OCI-LY3 (cell line): ENCODE results near the gene ABCD4.

Experiments
- H2AFZ ChIP-seq: fragments of 200-600, 300-600 bp; shearing (Covaris generic); 2 replicates; pipeline ENCODE4 v1.6.0; 2014; ENCODE audit warnings: antibody characterized with exemption, low read depth, low read length
- H3K27ac ChIP-seq: fragments of 200-600, 300-600 bp; sonication (generic); 2 replicates; pipeline ENCODE4 v1.5.1; 2014; ENCODE audit warnings: mild to moderate bottlenecking, low read length, moderate library complexity, mixed read lengths
- H3K27me3 ChIP-seq: fragments of 200-600, 300-600 bp; sonication (generic); 2 replicates; pipeline ENCODE4 v1.6.1; 2014; ENCODE audit warnings: low read depth, low read length, mixed read lengths
- H3K36me3 ChIP-seq: fragments of 200-600, 300-600 bp; sonication (generic); replicated peaks from 2 replicates; pipeline ENCODE3; 2014; ENCODE audit warnings: low read depth, low read length, mixed read lengths
- H3K4me1 ChIP-seq: fragments of 300-600, 200-600 bp; sonication (generic); 2 replicates; pipeline ENCODE4 v1.6.1; 2014; ENCODE audit warnings: low read length, mixed read lengths
- H3K4me2 ChIP-seq: fragments of 200-600, 300-600 bp; sonication (generic); 2 replicates; pipeline ENCODE4 v1.6.1; 2014; ENCODE audit warnings: low read length, mixed read lengths
- H3K4me3 ChIP-seq: fragments of 300-600, 200-600 bp; sonication (generic); 2 replicates; pipeline ENCODE4 v1.5.1; 2014; ENCODE audit warnings: antibody characterized with exemption, mild to moderate bottlenecking, low read length, moderate library complexity
- H3K79me2 ChIP-seq: fragments of 300-600, 200-600 bp; shearing (Covaris generic); 2 replicates; pipeline ENCODE4 v1.6.1; 2014; ENCODE audit warnings: mild to moderate bottlenecking, low read length, mixed read lengths
- H3K9ac ChIP-seq: fragments of 300-600, 200-600 bp; shearing (Covaris generic); 2 replicates; pipeline ENCODE4 v1.6.0; 2014; ENCODE audit warnings: mild to moderate bottlenecking, low read length, moderate library complexity
- H3K9me3 ChIP-seq: fragments of 200-600, 300-600 bp; shearing (Covaris generic); 2 replicates; pipeline ENCODE4 v1.6.1; 2014; ENCODE audit warnings: low read length, mixed read lengths; ENCODE audit not compliant: insufficient read depth
- H4K20me1 ChIP-seq: fragments of 200-600, 300-600 bp; sonication (generic); 2 replicates; pipeline ENCODE4 v1.6.1; 2016; ENCODE audit warnings: low read length, mixed read lengths; ENCODE audit not compliant: insufficient read depth
- EZH2phosphoT487 ChIP-seq: fragments of 200-600 bp; shearing (Covaris generic); IDR thresholded peaks from 2 replicates; pipeline ENCODE4 v1.6.1; 2018; ENCODE audit warnings: antibody characterized with exemption, mixed run types, low read depth
- TF ChIP-seq, protein P1 (sequence below): fragments of 200-600, 300-600 bp; sonication (generic); IDR thresholded peaks from 2 replicates; pipeline ENCODE4 v1.5.1; 2014; ENCODE audit warnings: antibody characterized with exemption, low read length, low read depth

Gene ABCD4

DNA sequence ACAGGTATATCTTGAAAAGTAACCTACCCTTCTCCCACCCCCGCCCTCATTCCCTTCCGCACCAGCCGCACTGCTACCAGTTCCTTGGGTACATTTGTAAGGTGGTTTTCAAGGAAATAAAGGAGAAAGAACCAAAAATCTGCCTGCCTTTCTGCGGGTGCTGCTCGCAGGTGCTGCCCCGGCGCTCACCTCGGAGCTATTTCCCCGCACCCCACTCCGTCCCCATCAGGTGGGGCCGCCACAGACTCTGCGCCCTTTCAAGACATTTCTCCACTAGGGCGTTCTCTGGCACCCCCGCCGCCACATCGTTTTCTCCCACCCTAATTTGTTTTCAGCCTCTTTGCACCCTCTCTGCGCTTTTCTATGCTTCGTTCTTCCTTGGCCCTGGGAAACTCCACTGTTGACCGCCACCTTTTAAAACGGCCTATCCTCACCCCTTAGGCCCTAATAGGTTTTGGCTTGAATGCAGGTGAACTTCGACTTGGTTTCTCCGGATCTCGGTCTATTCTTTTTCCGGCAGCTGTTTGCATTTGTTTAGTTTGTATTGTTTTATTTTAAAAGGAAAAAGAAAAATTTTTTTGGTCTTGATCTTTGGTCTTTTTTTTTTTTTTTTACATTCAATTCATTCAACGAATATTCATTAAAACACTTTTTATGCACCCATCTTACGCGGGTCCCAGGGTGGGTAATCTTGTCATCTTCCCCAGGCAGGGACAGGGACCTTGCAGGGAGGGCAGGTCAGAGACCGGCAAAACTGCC is 60.5 kb downstream of the ABCD4 start:
- no peaks in the 10 kb centered on the region for H3K4me1 ChIP-seq
- no peak overlapping the region for H3K9ac ChIP-seq
- H3K79me2 ChIP-seq: no peaks in the 10 kb centered on the region
- TF ChIP-seq, protein P1, sequence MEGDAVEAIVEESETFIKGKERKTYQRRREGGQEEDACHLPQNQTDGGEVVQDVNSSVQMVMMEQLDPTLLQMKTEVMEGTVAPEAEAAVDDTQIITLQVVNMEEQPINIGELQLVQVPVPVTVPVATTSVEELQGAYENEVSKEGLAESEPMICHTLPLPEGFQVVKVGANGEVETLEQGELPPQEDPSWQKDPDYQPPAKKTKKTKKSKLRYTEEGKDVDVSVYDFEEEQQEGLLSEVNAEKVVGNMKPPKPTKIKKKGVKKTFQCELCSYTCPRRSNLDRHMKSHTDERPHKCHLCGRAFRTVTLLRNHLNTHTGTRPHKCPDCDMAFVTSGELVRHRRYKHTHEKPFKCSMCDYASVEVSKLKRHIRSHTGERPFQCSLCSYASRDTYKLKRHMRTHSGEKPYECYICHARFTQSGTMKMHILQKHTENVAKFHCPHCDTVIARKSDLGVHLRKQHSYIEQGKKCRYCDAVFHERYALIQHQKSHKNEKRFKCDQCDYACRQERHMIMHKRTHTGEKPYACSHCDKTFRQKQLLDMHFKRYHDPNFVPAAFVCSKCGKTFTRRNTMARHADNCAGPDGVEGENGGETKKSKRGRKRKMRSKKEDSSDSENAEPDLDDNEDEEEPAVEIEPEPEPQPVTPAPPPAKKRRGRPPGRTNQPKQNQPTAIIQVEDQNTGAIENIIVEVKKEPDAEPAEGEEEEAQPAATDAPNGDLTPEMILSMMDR: no peak
- TF ChIP-seq EZH2phosphoT487: no peak
- H3K27me3 ChIP-seq: peaks cover 27% of the 10 kb centered on the region
- no peak overlapping the region for H3K4me3 ChIP-seq
- H3K36me3 ChIP-seq: no peaks in the 10 kb centered on the region
- no peak overlapping the region for H2AFZ ChIP-seq
- H3K27ac ChIP-seq: no peak overlapping the region
- no peaks in the 10 kb centered on the region for H3K9me3 ChIP-seq
- no peaks in the 10 kb centered on the region for H4K20me1 ChIP-seq
- no peak overlapping the region for H3K4me2 ChIP-seq

DNA sequence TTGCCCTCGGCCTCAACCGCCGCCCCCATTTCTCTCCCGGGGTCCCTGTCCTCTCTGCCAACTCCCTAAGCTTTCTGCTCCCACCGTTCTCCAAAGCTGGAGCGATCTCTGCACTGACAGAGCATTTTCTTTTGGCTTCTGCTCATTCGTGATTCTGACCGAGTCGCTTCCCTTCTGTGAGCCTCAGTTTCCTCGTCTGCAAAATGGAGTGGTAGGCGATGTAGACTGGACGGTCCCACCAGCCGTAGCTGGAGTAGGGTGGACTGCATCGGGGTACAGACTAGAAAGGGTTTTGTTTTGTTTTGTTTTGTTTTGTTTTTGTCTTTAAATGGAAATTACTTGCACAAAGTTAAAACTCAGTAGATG is 61.1 kb downstream of the ABCD4 start:
- Histone ChIP-seq H3K4me2 (no peak overlapping the region), H3K4me3 (no peak overlapping the region), H3K79me2 (no peaks in the 10 kb centered on the region), H3K27me3 (peaks cover 27% of the 10 kb centered on the region), H3K27ac (no peak overlapping the region), H3K9ac (no peak overlapping the region), H2AFZ (no peak overlapping the region), H3K9me3 (no peaks in the 10 kb centered on the region), H3K36me3 (no peaks in the 10 kb centered on the region), H3K4me1 (no peaks in the 10 kb centered on the region), H4K20me1 (no peaks in the 10 kb centered on the region)
- TF ChIP-seq EZH2phosphoT487: no peak
- TF ChIP-seq, protein P1: no peak

DNA sequence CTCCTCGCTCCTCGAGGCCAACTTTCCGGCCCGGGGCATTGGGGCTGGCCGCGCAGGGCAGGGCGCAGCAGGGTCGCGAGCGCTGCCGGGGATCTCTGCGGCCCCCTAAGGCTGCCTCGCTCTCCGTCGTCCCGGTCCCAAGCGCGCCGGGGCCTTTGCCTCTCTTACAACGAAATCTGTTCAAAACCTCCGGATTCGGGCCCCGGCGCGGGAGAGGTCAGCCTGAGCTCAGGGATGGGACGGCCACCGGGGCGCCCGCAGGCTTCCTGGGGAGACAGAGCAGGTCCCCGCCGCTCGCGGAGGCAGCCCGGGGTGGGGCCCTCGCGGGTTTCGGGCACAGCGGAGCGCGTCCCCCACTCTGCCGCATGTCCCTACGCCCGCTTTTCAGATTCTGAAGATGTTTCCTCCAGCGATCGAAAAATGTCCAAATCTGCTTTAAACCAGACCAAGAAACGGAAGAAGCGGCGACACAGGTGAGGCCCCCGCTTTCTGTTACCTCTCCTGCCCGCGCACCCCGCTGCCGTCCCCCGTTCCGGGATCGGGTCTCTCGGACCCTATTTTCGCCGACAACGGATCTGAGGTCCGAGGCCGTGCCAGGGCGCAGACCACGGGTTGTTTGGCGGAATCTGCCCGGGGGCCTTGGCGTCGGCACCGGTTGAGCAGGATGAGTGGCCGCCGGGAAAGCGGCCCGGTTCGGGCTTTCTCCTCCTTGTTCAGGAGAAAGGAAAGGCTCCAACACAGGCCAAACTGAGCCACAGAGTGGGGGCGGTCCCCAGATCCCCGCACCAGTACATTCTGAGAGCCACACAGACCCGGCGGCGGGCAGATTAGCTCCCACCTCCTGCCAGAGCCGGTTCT is 61.7 kb downstream of the ABCD4 start:
- Histone ChIP-seq H3K9ac (no peak overlapping the region), H3K4me2 (no peak overlapping the region), H3K9me3 (no peaks in the 10 kb centered on the region), H3K4me3 (no peak overlapping the region), H3K4me1 (no peaks in the 10 kb centered on the region), H3K27me3 (peaks cover 27% of the 10 kb centered on the region), H3K79me2 (no peaks in the 10 kb centered on the region), H4K20me1 (no peaks in the 10 kb centered on the region), H3K27ac (no peak overlapping the region), H3K36me3 (no peaks in the 10 kb centered on the region), H2AFZ (no peak overlapping the region)
- TF ChIP-seq EZH2phosphoT487: no peak
- TF ChIP-seq, protein P1: no peak
